K562 (cell line): ENCODE data around the gene TMEM132D. TPM values are rescaled to one million over a fixed set of nuclear protein-coding genes. Genes with fewer than 3 reads are reported as not detected.

Source experiments
- ATAC-seq: fragments of 200-7000 bp; cut with Tn5 transposase; 3 replicates; pipeline ENCODE4 v1.9.1; 2020; ENCODE audit warnings: moderate library complexity
- BruUV-seq: library from RNA; stranded (reverse); fragments of 400-500 nt; replicated peaks from 2 replicates; lab custom pipeline; 2021; lab: Mats Ljungman, UMichigan
- CTCF ChIA-PET: fragments of 300-600 bp; formaldehyde crosslinking; extraction: SDS; loops from one replicate; lab custom pipeline; 2021; ENCODE audit warnings: low intra/inter-chr PET ratio; lab: Yijun Ruan, JAX
- POLR2A ChIA-PET: fragments of 300-600, 350-650 bp; sonication (Branson Sonifier 250); formaldehyde crosslinking; extraction: SDS; loops from one replicate; lab custom pipeline; 2021; ENCODE audit warnings: antibody characterized with exemption, inconsistent platforms; lab: Yijun Ruan, JAX
- DNase-seq, 4 experiments: peaks; one replicate each; pipeline versions ENCODE4 v3.0.0 to v3.0.0-alpha.2; 2011 to 2018; ENCODE audit warnings: low spot score in 3 of 4, mixed read lengths in 3 of 4; ENCODE audit errors: extremely low read depth in 1 of 4
- FAIRE-seq: peaks from 2 replicates; lab custom pipeline; 2011; peaks lifted over from hg19 to GRCh38; lab: Jason Lieb, UNC
- H2AFZ ChIP-seq: 2 replicates; pipeline ENCODE4 v1.6.0; 2011; ENCODE audit warnings: low read depth, low read length, control low read depth, inconsistent platforms
- H3K27ac ChIP-seq: fragments of 200-600 bp; 3 replicates; pipeline ENCODE4 v1.8.0; 2011; ENCODE audit warnings: low read depth, mild to moderate bottlenecking, control low read depth, inconsistent platforms, low read length, moderate library complexity, mixed read lengths; ENCODE audit errors: extremely low read depth
- H3K27me3 ChIP-seq, 2 experiments: fragments of 300-600 bp in 1 of 2; 2 replicates in 1 of 2; 3 replicates in 1 of 2; pipeline versions ENCODE4 v1.6.0 to v1.8.0; 2011; ENCODE audit warnings: inconsistent platforms in 2 of 2, low read length in 2 of 2, mild to moderate bottlenecking in 1 of 2, mixed read lengths in 1 of 2, moderate library complexity in 1 of 2; ENCODE audit not compliant: control insufficient read depth in 2 of 2, insufficient read depth in 2 of 2
- H3K36me3 ChIP-seq: fragments of 300-600 bp; 3 replicates; pipeline ENCODE4 v1.8.0; 2011; ENCODE audit warnings: mild to moderate bottlenecking, low read length, inconsistent platforms; ENCODE audit not compliant: control insufficient read depth, insufficient read depth
- H3K4me1 ChIP-seq, 2 experiments: fragments of 200-600 bp in 1 of 2; replicated peaks in 1 of 2; 2 replicates in 1 of 2; 3 replicates in 1 of 2; pipeline versions ENCODE4 v1.5.1 to v1.8.0; 2011; ENCODE audit warnings: inconsistent platforms in 2 of 2, low read length in 2 of 2, mild to moderate bottlenecking in 1 of 2, mixed read lengths in 1 of 2, moderate library complexity in 1 of 2; ENCODE audit not compliant: control insufficient read depth in 2 of 2, insufficient read depth in 2 of 2
- H3K4me2 ChIP-seq: 2 replicates; pipeline ENCODE4 v1.6.1; 2011; ENCODE audit warnings: low read length, control low read depth, inconsistent platforms, mixed read lengths; ENCODE audit not compliant: insufficient read depth
- H3K4me3 ChIP-seq: fragments of 200-600 bp; sonication (generic), shearing (Covaris generic); 2 replicates; pipeline ENCODE4 v1.5.1; 2016; ENCODE audit warnings: control low read depth, inconsistent platforms
- H3K79me2 ChIP-seq: fragments of 200-600 bp; 3 replicates; pipeline ENCODE4 v1.8.0; 2011; ENCODE audit warnings: low read length, inconsistent platforms; ENCODE audit not compliant: control insufficient read depth, insufficient read depth
- H3K9ac ChIP-seq, 2 experiments: 2 replicates each; pipeline versions ENCODE4 v1.6.0 to v1.6.1; 2011; ENCODE audit warnings: low read depth in 2 of 2, low read length in 2 of 2, control low read depth in 1 of 2, inconsistent platforms in 1 of 2, mild to moderate bottlenecking in 1 of 2, mixed read lengths in 1 of 2; ENCODE audit not compliant: insufficient read depth in 1 of 2
- H3K9me1 ChIP-seq: one replicate; pipeline ENCODE4 v1.6.0; 2011; ENCODE audit warnings: inconsistent platforms, mild to moderate bottlenecking, low read length, moderate library complexity; ENCODE audit not compliant: control insufficient read depth, insufficient read depth
- H3K9me3 ChIP-seq: replicated peaks from 2 replicates; pipeline ENCODE4 v1.5.1; 2011; ENCODE audit warnings: low read depth, low read length, inconsistent platforms; ENCODE audit not compliant: control insufficient read depth, insufficient read depth
- H4K20me1 ChIP-seq: replicated peaks from 2 replicates; pipeline ENCODE4 v1.6.1; 2011; ENCODE audit warnings: low read length, inconsistent platforms, mixed read lengths; ENCODE audit not compliant: control insufficient read depth, insufficient read depth
- BDP1 ChIP-seq: IDR thresholded peaks from 3 replicates; pipeline ENCODE4 v1.6.1; 2011; ENCODE audit not compliant: insufficient read length, insufficient read depth
- BMI1 ChIP-seq: fragments of 150-350 bp; IDR thresholded peaks from 2 replicates; pipeline ENCODE4 v1.6.1; 2014; ENCODE audit warnings: low read length
- CBFA2T2 ChIP-seq: fragments of 450-650 bp; conservative IDR thresholded peaks from 2 replicates; pipeline ENCODE4 v1.6.1; 2017; ENCODE audit warnings: mild to moderate bottlenecking
- CHD2 ChIP-seq: IDR thresholded peaks from 2 replicates; pipeline ENCODE4 v1.6.1; 2011; ENCODE audit warnings: low read depth, low read length
- LCOR ChIP-seq: sonication (generic); formaldehyde crosslinking; IDR thresholded peaks from 2 replicates; pipeline ENCODE4 v1.8.0; 2022; ENCODE audit warnings: mild to moderate bottlenecking, missing genetic modification reagents
- NELFE ChIP-seq: IDR thresholded peaks from 2 replicates; pipeline ENCODE4 v1.6.1; 2011; ENCODE audit warnings: mild to moderate bottlenecking; ENCODE audit not compliant: insufficient read depth, insufficient read length
- NFIC ChIP-seq: fragments of 450-650 bp; IDR thresholded peaks from 2 replicates; pipeline ENCODE4 v1.6.1; 2017; ENCODE audit warnings: mild to moderate bottlenecking, inconsistent platforms
- NR2C2 ChIP-seq, 2 experiments: fragments of 200-800 bp in 1 of 2; sonication (Bioruptor generic) in 1 of 2; sonication (generic) in 1 of 2; formaldehyde crosslinking in 1 of 2; IDR thresholded peaks; 2 replicates each; pipeline versions ENCODE4 v1.6.1 to v1.8.0; 2016 to 2022; ENCODE audit warnings: mild to moderate bottlenecking in 1 of 2, missing compliant biosample characterization in 1 of 2, missing genetic modification characterization in 1 of 2, missing genetic modification reagents in 1 of 2
- RBM34 ChIP-seq: fragments of 200-400 bp; formaldehyde crosslinking; IDR thresholded peaks from 2 replicates; pipeline ENCODE4 v1.6.1; 2018; ENCODE audit warnings: low read length, borderline replicate concordance; ENCODE audit not compliant: insufficient read depth
- SMARCC2 ChIP-seq: fragments of 450-650 bp; IDR thresholded peaks from 2 replicates; pipeline ENCODE4 v1.6.1; 2017; ENCODE audit warnings: antibody characterized with exemption, moderate library complexity, mild to moderate bottlenecking, low read depth
- ZBTB49 ChIP-seq: sonication (generic); formaldehyde crosslinking; IDR thresholded peaks from 2 replicates; pipeline ENCODE4 v1.8.0; 2022; ENCODE audit warnings: missing genetic modification reagents, mild to moderate bottlenecking, borderline replicate concordance
- ZBTB5 ChIP-seq: fragments of 450-650 bp; IDR thresholded peaks from 2 replicates; pipeline ENCODE4 v1.6.1; 2017; ENCODE audit warnings: antibody characterized with exemption
- ZNF224 ChIP-seq: sonication (generic); formaldehyde crosslinking; IDR thresholded peaks from 2 replicates; pipeline ENCODE4 v1.8.0; 2022; ENCODE audit warnings: mild to moderate bottlenecking, missing genetic modification reagents
- ZNF316 ChIP-seq: fragments of 450-650 bp; IDR thresholded peaks from 2 replicates; pipeline ENCODE4 v1.6.1; 2016
- ZNF589 ChIP-seq: fragments of 200-800 bp; sonication (Bioruptor generic); IDR thresholded peaks from 2 replicates; pipeline ENCODE4 v1.6.1; 2016; ENCODE audit warnings: low read depth, missing genetic modification characterization, missing compliant biosample characterization
- ZNF830 ChIP-seq: fragments of 250-450 bp; sonication (Bioruptor Pico); IDR thresholded peaks from 2 replicates; pipeline ENCODE4 v1.5.0; 2021; ENCODE audit warnings: mild to moderate bottlenecking
- WGBS: fragments of 100-300 bp; shearing (Covaris generic); methylation state at CpG from one replicate; pipeline ENCODE4 v1.1.6; 2016; ENCODE audit warnings: low coverage, mixed read lengths; ENCODE audit not compliant: insufficient coverage; ENCODE audit errors: missing lambda C conversion rate; 5-methylcytosine and 5-hydroxymethylcytosine counted together
- in situ Hi-C: fragments of 300-500 bp; cut with MboI; formaldehyde crosslinking; loops from 4 replicates; pipeline ENCODE4 v1.15.0; 2018; ENCODE audit warnings: inconsistent platforms, mixed read lengths
- intact Hi-C: fragments of 100-400 bp; cut with micrococcal nuclease; formaldehyde crosslinking; loops from 2 replicates; pipeline ENCODE4 v1.14.2; 2022
- polyA plus RNA-seq, 8 experiments: library from polyadenylated mRNA; depleted of rRNA in 4 of 8; stranded (reverse) in 5 of 8; unstranded in 3 of 8; fragments of >200 nt; fragmentation: Nextera tagmentation in 2 of 8; fragmentation: Illumina TruSeq in 1 of 8; extraction: Ambion mirVana in 2 of 8; extraction: Trizol in 1 of 8; gene quantifications; 2 replicates each; pipeline versions ENCODE4 v1.2.1 to v1.2.3, GENCODE V29; 2011 to 2014; ENCODE audit warnings: inconsistent platforms in 1 of 8, missing spikeins in 1 of 8
- total RNA-seq, 7 experiments: library from RNA; depleted of rRNA in 6 of 7; stranded (reverse); fragments of >200 nt in 6 of 7; fragmentation: Illumina TruSeq in 2 of 7; extraction: Trizol in 2 of 7; gene quantifications; 2 replicates each; pipeline versions ENCODE4 v1.2.1 to v1.2.3, GENCODE V29; 2011 to 2021; ENCODE audit warnings: low replicate concordance in 1 of 7
- TF ChIP-seq, protein P1 (sequence below): fragments of 250-450 bp; sonication (Bioruptor Pico); IDR thresholded peaks from 2 replicates; pipeline ENCODE4 v1.5.0; 2021; ENCODE audit warnings: mild to moderate bottlenecking, moderate library complexity

The TMEM132D gene
- total and polyA plus RNA-seq, 9 of the 15 experiments (the other 6 are each of a cell fraction or from before 2014, with no cell fraction given), result not detected

- no peaks in the 10 kb centered on the region for H3K4me1 ChIP-seq
- no TSS peak for BruUV-seq
- H3K36me3 ChIP-seq, result no peaks in the 10 kb centered on the region
- no peak overlapping the region for H3K4me2 ChIP-seq
- ATAC-seq (no peak), DNase-seq (no peak), FAIRE-seq (no peak)
- intact Hi-C loops, result no loop called here
- H3K9me1 ChIP-seq, result no peaks in the 10 kb centered on the region
- H3K9ac ChIP-seq, result no peak overlapping the region
- H3K9me3 ChIP-seq, result no peaks in the 10 kb centered on the region
- H4K20me1 ChIP-seq, result no peaks in the 10 kb centered on the region
- H3K27ac ChIP-seq, result no peak overlapping the region
- no peak overlapping the region for H3K4me3 ChIP-seq
- 0% methylated on average over 2 of the region's 2 CpGs for WGBS
- CTCF ChIA-PET, result no interaction called here
- H3K79me2 ChIP-seq, result no peaks in the 10 kb centered on the region
- H3K27me3 ChIP-seq, result peaks cover 0 to 5% of the 10 kb centered on the region in 2 experiments; a peak in 1 of 5 replicates
- H2AFZ ChIP-seq, result no peak overlapping the region
- in situ Hi-C loops, result no loop called here
- POLR2A ChIA-PET, result no interaction called here
- TF ChIP-seq CHD2, result no peak
- TF ChIP-seq LCOR, result no peak
- no peak for TF ChIP-seq RBM34
- no peak for TF ChIP-seq NELFE
- TF ChIP-seq ZBTB49 (CRISPR knock-in tag), result no peak
- no peak for TF ChIP-seq ZBTB5
- TF ChIP-seq BMI1, result no peak
- TF ChIP-seq, protein P1, sequence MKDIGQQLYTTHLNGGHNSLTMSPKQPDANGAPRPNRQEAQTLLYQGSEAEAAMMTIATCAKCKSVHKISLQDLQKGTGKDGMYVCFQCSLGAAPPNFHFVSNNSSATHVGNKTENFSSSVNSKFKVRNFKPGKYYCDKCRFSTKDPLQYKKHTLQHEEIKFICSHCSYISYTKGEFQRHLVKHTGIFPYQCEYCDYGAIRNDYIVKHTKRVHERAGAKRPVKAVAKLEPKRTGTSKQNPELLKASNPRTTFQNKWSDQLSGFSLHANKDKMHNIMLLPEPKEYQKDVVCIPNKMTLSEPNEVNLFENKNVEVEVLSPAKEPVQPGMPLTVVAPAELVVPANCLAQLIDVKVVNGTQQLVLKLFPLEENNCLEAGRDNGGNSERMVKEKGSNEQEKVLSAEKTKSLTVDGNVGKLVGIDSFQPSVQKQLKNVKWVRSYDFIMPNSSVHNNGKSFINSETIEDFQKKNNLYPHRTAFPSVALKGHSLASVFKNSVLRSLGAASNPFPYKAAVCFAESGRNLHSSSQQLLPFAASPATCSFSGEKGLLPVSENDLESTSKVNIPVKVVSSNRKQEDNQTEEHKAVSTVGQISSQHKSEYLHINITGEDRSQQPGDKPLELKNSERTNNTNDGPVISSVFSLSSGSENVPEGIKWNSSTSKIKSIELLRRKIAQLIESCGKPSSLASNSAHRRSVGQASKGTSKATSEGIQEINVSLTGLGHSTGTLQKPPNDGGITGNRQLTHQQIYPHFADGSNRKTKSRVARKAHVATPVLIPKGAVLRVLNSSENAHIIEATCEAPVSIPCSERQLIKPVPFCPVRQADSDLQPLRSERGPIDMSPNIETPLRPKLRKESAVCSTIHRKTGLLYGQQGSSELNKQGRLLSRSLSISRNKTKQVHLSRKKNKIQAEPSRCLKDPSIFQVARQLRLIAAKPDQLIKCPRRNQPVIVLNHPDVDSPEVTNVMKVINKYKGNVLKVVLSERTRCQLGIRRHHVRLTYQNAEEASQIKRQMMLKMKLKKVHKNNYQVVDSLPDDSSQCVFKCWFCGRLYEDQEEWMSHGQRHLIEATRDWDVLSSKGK (CRISPR knock-in tag), result no peak
- no peak for TF ChIP-seq SMARCC2
- no peak for TF ChIP-seq ZNF589
- TF ChIP-seq ZNF316, result no peak
- no peak for TF ChIP-seq NR2C2 (CRISPR knock-in tag; IDR thresholded peaks at IDR 0.05)
- no peak for TF ChIP-seq NR2C2 (tag; IDR thresholded peaks at IDR 0.05)
- TF ChIP-seq CBFA2T2, result no peak
- TF ChIP-seq NFIC, result no peak
- TF ChIP-seq ZNF830 (CRISPR knock-in tag), result no peak
- TF ChIP-seq ZNF224 (CRISPR knock-in tag), result no peak
- no peak for TF ChIP-seq BDP1
Measured at GRCh38 chr12:129494260-129494659, 409.6 kb downstream of the TMEM132D start.
